CD14-positive monocyte (primary cell): ENCODE measurements around the gene KCNQ1OT1. TPM values are rescaled to one million over a fixed set of nuclear protein-coding genes. Genes with fewer than 3 reads are reported as not detected.

Source experiments
- DNase-seq, 3 donors: peaks; one replicate each; pipeline ENCODE4 v3.0.0-alpha.2; 2011 to 2022
- H2AFZ ChIP-seq: 2 replicates; pipeline ENCODE4 v1.6.0; 2012; ENCODE audit warnings: mild to moderate bottlenecking, low read depth, low read length, inconsistent platforms; ENCODE audit not compliant: insufficient read depth, poor library complexity, severe bottlenecking
- H3K27ac ChIP-seq, 2 donors: 1 replicate in 1 of 2; 2 replicates in 1 of 2; pipeline ENCODE4 v1.5.1; 2012 to 2013; ENCODE audit warnings: low read length in 2 of 2, control low read depth in 1 of 2, inconsistent platforms in 1 of 2, low read depth in 1 of 2, mild to moderate bottlenecking in 1 of 2
- H3K27me3 ChIP-seq, 2 donors: one replicate each; pipeline versions ENCODE4 v1.6.0 to v1.6.1; 2011 to 2013; ENCODE audit warnings: low read length in 2 of 2; ENCODE audit not compliant: control insufficient read depth in 2 of 2, insufficient read depth in 2 of 2
- H3K36me3 ChIP-seq, 2 donors: replicated peaks in 1 of 2; 1 replicate in 1 of 2; 2 replicates in 1 of 2; pipeline versions ENCODE4 v1.5.1 to v1.6.1; 2012 to 2013; ENCODE audit warnings: low read length in 2 of 2, control low read depth in 1 of 2, inconsistent platforms in 1 of 2, mild to moderate bottlenecking in 1 of 2; ENCODE audit not compliant: insufficient read depth in 2 of 2, control insufficient read depth in 1 of 2
- H3K4me1 ChIP-seq, 2 donors: 1 replicate in 1 of 2; 2 replicates in 1 of 2; pipeline versions ENCODE4 v1.5.1 to v1.6.1; 2012 to 2013; ENCODE audit warnings: low read length in 2 of 2, control low read depth in 1 of 2, inconsistent platforms in 1 of 2, mild to moderate bottlenecking in 1 of 2, moderate library complexity in 1 of 2; ENCODE audit not compliant: insufficient read depth in 2 of 2, control insufficient read depth in 1 of 2
- H3K4me2 ChIP-seq: replicated peaks from 2 replicates; pipeline ENCODE3; 2012; ENCODE audit warnings: low read length, moderate library complexity, mild to moderate bottlenecking; ENCODE audit not compliant: poor library complexity, severe bottlenecking; ENCODE audit errors: extremely low read depth
- H3K4me3 ChIP-seq, 3 experiments: fragments of 200-600 bp in 1 of 3; sonication (generic) in 1 of 3; replicated peaks in 1 of 3; 1 replicate in 2 of 3; 2 replicates in 1 of 3; pipeline ENCODE4 v1.5.1; 2011 to 2013; ENCODE audit warnings: low read length in 3 of 3, mild to moderate bottlenecking in 3 of 3, control low read depth in 2 of 3, low read depth in 2 of 3, inconsistent platforms in 1 of 3, moderate library complexity in 1 of 3
- H3K79me2 ChIP-seq: 2 replicates; pipeline ENCODE4 v1.6.0; 2012; ENCODE audit warnings: mild to moderate bottlenecking, control low read depth, inconsistent platforms, low read length, moderate library complexity; ENCODE audit not compliant: insufficient read depth
- H3K9ac ChIP-seq: 2 replicates; pipeline ENCODE4 v1.6.0; 2017; ENCODE audit warnings: low read length, mild to moderate bottlenecking; ENCODE audit not compliant: insufficient read depth, poor library complexity, severe bottlenecking
- H3K9me3 ChIP-seq, 2 donors: replicated peaks in 1 of 2; 1 replicate in 1 of 2; 2 replicates in 1 of 2; pipeline versions ENCODE4 v1.5.1 to v1.6.1; 2012 to 2013; ENCODE audit warnings: low read length in 2 of 2, control low read depth in 1 of 2; ENCODE audit not compliant: control insufficient read depth in 1 of 2, insufficient read depth in 1 of 2
- H4K20me1 ChIP-seq: 2 replicates; pipeline ENCODE4 v1.6.0; 2012; ENCODE audit warnings: mild to moderate bottlenecking, low read length, control low read depth, moderate library complexity; ENCODE audit not compliant: insufficient read depth
- H3K27ac Mint-ChIP-seq, 7 donors: one replicate each; pipeline ENCODE4 v1.8.0; 2020; ENCODE audit warnings: mild to moderate bottlenecking in 7 of 7, mixed read lengths in 7 of 7, moderate library complexity in 6 of 7, inconsistent platforms in 2 of 7
- H3K27me3 Mint-ChIP-seq, 3 donors: one replicate each; pipeline ENCODE4 v1.8.0; 2021 to 2022; ENCODE audit warnings: low read depth in 3 of 3, mild to moderate bottlenecking in 3 of 3, mixed read lengths in 3 of 3, moderate library complexity in 3 of 3, inconsistent platforms in 1 of 3
- H3K36me3 Mint-ChIP-seq, 2 donors: one replicate each; pipeline ENCODE4 v1.8.0; 2020; ENCODE audit warnings: mixed read lengths in 2 of 2, inconsistent platforms in 1 of 2, mild to moderate bottlenecking in 1 of 2
- H3K4me1 Mint-ChIP-seq: one replicate; pipeline ENCODE4 v1.8.0; 2020; ENCODE audit warnings: mild to moderate bottlenecking, mixed read lengths
- H3K4me3 Mint-ChIP-seq, 2 donors: one replicate each; pipeline ENCODE4 v1.8.0; 2020; ENCODE audit warnings: mild to moderate bottlenecking in 2 of 2, mixed read lengths in 2 of 2, moderate library complexity in 1 of 2
- H3K9me3 Mint-ChIP-seq, 7 donors: one replicate each; pipeline ENCODE4 v1.8.0; 2020 to 2022; ENCODE audit warnings: mixed read lengths in 7 of 7, mild to moderate bottlenecking in 6 of 7, moderate library complexity in 6 of 7, inconsistent platforms in 2 of 7
- WGBS: methylation state at CpG from one replicate; pipeline ENCODE4 v1.1.5; 2013; ENCODE audit warnings: missing lambda C conversion rate; ENCODE audit not compliant: insufficient coverage; 5-methylcytosine and 5-hydroxymethylcytosine counted together
- intact Hi-C, 2 donors: fragments of 100-400 bp; cut with micrococcal nuclease; formaldehyde crosslinking; loops; one replicate each; pipeline versions ENCODE4 v1.15.0 to v1.15.1; 2023
- polyA plus RNA-seq, 3 donors: library from polyadenylated mRNA; depleted of rRNA in 1 of 3; unstranded in 2 of 3; stranded (reverse) in 1 of 3; fragments of 300-500 nt in 2 of 3; fragments of >200 nt in 1 of 3; fragmentation: Illumina TruSeq in 2 of 3; gene quantifications; 1 replicate in 2 of 3; 2 replicates in 1 of 3; pipeline ENCODE4 v1.2.3, GENCODE V29; 2012 to 2021
- TF ChIP-seq, protein P1 (sequence below): fragments of 200-600 bp; IDR thresholded peaks from one replicate; pipeline ENCODE4 v1.8.0; 2022; ENCODE audit warnings: antibody characterized with exemption, mild to moderate bottlenecking

The KCNQ1OT1 gene
- polyA plus RNA-seq, 3 donors, result 0.01 to 0.04 (median 0.03) TPM

DNA sequence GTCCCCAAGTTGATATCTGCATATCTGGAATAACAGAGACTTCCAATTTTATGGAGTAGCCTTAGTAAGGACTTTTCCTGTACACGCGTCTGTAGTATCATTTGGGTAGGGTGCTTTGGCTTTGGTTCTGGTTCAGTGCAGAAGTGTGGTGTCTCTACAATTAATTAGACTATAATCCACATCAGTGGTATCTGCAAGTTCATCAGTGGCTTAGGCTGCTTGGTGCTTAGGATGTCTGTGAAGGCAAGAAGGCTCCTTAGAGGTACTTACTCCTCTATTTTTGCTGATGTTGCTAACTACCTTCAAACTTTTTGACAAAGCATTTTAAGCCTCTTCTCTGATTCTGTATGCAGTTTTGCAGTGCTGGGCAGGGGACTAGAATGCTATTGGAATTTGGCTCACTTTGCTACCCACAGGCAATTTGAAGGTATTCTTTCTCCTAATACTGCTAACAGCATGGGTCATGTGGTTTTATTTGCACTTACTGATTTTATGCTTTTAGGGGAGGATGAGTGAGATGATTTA lies 49.4 kb downstream of the KCNQ1OT1 start:
- H3K79me2 ChIP-seq, result no peaks in the 10 kb centered on the region
- peaks cover 0 to 6% of the 10 kb centered on the region in 2 donors for H3K4me1 ChIP-seq
- Mint-ChIP-seq H3K27me3 (peaks cover 2 to 3% (median 3%) of the 10 kb centered on the region in 3 donors), H3K4me1 (peaks cover 8% of the 10 kb centered on the region), H3K9me3 (peaks cover 27 to 73% (median 58%) of the 10 kb centered on the region in 7 donors), H3K4me3 (no peak overlapping the region), H3K27ac (no peak overlapping the region), H3K36me3 (peaks cover 33 to 37% of the 10 kb centered on the region in 2 donors)
- no peak overlapping the region for H3K4me3 ChIP-seq
- TF ChIP-seq, protein P1, sequence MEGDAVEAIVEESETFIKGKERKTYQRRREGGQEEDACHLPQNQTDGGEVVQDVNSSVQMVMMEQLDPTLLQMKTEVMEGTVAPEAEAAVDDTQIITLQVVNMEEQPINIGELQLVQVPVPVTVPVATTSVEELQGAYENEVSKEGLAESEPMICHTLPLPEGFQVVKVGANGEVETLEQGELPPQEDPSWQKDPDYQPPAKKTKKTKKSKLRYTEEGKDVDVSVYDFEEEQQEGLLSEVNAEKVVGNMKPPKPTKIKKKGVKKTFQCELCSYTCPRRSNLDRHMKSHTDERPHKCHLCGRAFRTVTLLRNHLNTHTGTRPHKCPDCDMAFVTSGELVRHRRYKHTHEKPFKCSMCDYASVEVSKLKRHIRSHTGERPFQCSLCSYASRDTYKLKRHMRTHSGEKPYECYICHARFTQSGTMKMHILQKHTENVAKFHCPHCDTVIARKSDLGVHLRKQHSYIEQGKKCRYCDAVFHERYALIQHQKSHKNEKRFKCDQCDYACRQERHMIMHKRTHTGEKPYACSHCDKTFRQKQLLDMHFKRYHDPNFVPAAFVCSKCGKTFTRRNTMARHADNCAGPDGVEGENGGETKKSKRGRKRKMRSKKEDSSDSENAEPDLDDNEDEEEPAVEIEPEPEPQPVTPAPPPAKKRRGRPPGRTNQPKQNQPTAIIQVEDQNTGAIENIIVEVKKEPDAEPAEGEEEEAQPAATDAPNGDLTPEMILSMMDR, result no peak
- no peak for DNase-seq
- H2AFZ ChIP-seq, result no peak overlapping the region
- H4K20me1 ChIP-seq, result peaks cover 56% of the 10 kb centered on the region
- peaks cover 2 to 16% of the 10 kb centered on the region in 2 donors for H3K36me3 ChIP-seq
- no peak overlapping the region for H3K27ac ChIP-seq
- no peak overlapping the region for H3K4me2 ChIP-seq
- H3K9ac ChIP-seq, result no peak overlapping the region
- H3K27me3 ChIP-seq, result no peaks in the 10 kb centered on the region
- intact Hi-C loops, result no loop called here
- H3K9me3 ChIP-seq, result peaks cover 43 to 50% of the 10 kb centered on the region in 2 donors
- WGBS, result no CpG with 5 or more reads among the region's 2 CpGs

DNA sequence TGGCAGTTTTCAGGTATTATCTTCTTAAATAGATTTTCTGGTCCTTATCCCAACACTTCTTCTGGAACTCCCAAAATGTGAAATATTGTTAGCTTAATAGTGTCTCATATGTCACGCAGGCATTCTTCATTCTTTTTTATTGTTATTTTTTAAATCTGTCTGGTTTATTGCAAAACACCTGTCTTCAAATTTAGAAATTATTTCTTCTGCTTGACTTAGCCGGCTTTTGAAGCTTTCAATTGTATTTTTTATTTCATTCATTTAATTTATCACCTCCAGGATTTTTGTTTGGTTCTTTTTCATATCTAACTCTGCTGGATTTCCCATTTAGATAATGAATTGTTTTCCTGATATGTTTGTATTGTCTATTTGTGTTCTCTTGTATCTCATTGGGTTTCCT lies 49.9 kb downstream of the KCNQ1OT1 start:
- peaks cover 49 to 53% of the 10 kb centered on the region in 2 donors for H3K9me3 ChIP-seq
- Mint-ChIP-seq H3K27ac (no peak overlapping the region), H3K36me3 (peaks cover 30 to 33% of the 10 kb centered on the region in 2 donors), H3K4me3 (no peak overlapping the region), H3K9me3 (peaks cover 31 to 78% (median 63%) of the 10 kb centered on the region in 7 donors), H3K27me3 (peaks cover 0 to 3% (median 2%) of the 10 kb centered on the region in 3 donors), H3K4me1 (peaks cover 8% of the 10 kb centered on the region)
- no peak overlapping the region for H3K27ac ChIP-seq
- WGBS, result no CpG with 5 or more reads among the region's 2 CpGs
- H3K79me2 ChIP-seq, result no peaks in the 10 kb centered on the region
- no peak overlapping the region for H3K9ac ChIP-seq
- intact Hi-C loops, result no loop called here
- H3K36me3 ChIP-seq, result peaks cover 2 to 17% of the 10 kb centered on the region in 2 donors
- H3K27me3 ChIP-seq, result no peaks in the 10 kb centered on the region
- DNase-seq, result no peak
- TF ChIP-seq, protein P1, result no peak
- H4K20me1 ChIP-seq, result peaks cover 57% of the 10 kb centered on the region
- H3K4me1 ChIP-seq, result peaks cover 0 to 6% of the 10 kb centered on the region in 2 donors
- H3K4me2 ChIP-seq, result no peak overlapping the region
- H3K4me3 ChIP-seq, result no peak overlapping the region
- H2AFZ ChIP-seq, result no peak overlapping the region
